GF-D8 (cell line): Measurements from ENCODE around the gene B9D2.
A peak's percentile ranks its signal among the peaks of the same experiment; 100 is the strongest.
"Not testable (repeated sequence)": the region's sequence is repeated elsewhere in the genome, so short reads cannot be mapped to it uniquely, and the experiment has no call there.

ENCODE experiments used
- DNase-seq: peaks from one replicate; lab custom pipeline; 2025; lab: John Stamatoyannopoulos, UW

Gene B9D2

GRCh38 chr19:41355035-41355434 lies 8.9 kb downstream of the B9D2 start:
- no peak for DNase-seq

- no peak for DNase-seq
These were observed 9.5 kb downstream of the B9D2 start for GRCh38 chr19:41354343-41354953.

- DNase-seq = peak; percentile 67
These were observed 10.2 kb downstream of the B9D2 start, which contains the start of gene TGFB1 for GRCh38 chr19:41353466-41354342. TGFB1 (minus strand) TSS chr19:41353922; CDS start chr19:41353044, 878 bp downstream.

GRCh38 chr19:41352609-41353465 lies 11.1 kb downstream of the B9D2 start:
- peak; percentile 56 for DNase-seq

GRCh38 chr19:41352279-41352608 lies 11.7 kb downstream of the B9D2 start:
- DNase-seq = no peak

- DNase-seq = peak; percentile 61
These were observed 12.4 kb downstream of the B9D2 start for GRCh38 chr19:41351339-41352245.

GRCh38 chr19:41350735-41351338 lies 13.1 kb downstream of the B9D2 start:
- peak; percentile 37 for DNase-seq

- DNase-seq = not testable (repeated sequence)
These were observed 17.0 kb downstream of the B9D2 start for GRCh38 chr19:41346916-41347315.

- DNase-seq = no peak
These were observed 19.8 kb downstream of the B9D2 start for GRCh38 chr19:41344162-41344561.

GRCh38 chr19:41341669-41342490 lies 22.1 kb downstream of the B9D2 start:
- peak; percentile 15 for DNase-seq

GRCh38 chr19:41339936-41340335 lies 24.0 kb downstream of the B9D2 start:
- DNase-seq = no peak

GRCh38 chr19:41335467-41335866 lies 28.5 kb downstream of the B9D2 start:
- no peak for DNase-seq

GRCh38 chr19:41334793-41335192 lies 29.2 kb downstream of the B9D2 start:
- peak; percentile 34 for DNase-seq

- no peak for DNase-seq
These were observed 31.5 kb downstream of the B9D2 start for GRCh38 chr19:41332468-41332867.

- no peak for DNase-seq
These were observed 31.9 kb downstream of the B9D2 start for GRCh38 chr19:41332000-41332399.

GRCh38 chr19:41330946-41331678 lies 32.8 kb downstream of the B9D2 start:
- no peak for DNase-seq

GRCh38 chr19:41330481-41330880 lies 33.5 kb downstream of the B9D2 start:
- DNase-seq = no peak

- DNase-seq = no peak
These were observed 35.1 kb downstream of the B9D2 start for GRCh38 chr19:41328842-41329225.

GRCh38 chr19:41328157-41328841 lies 35.6 kb downstream of the B9D2 start:
- DNase-seq = no peak
